HL-60/S4 (cell line): ENCODE results near the gene ITPK1.
"Not testable (repeated sequence)": the region's sequence is repeated elsewhere in the genome, so short reads cannot be mapped to it uniquely, and the experiment has no call there.

Experiments
- in situ Hi-C: fragments of 300-500 bp; cut with MboI; formaldehyde crosslinking; loops from 2 replicates; pipeline ENCODE4 v1.14.3; 2022; ENCODE audit warnings: low sequenced_read_pairs

The ITPK1 gene

DNA sequence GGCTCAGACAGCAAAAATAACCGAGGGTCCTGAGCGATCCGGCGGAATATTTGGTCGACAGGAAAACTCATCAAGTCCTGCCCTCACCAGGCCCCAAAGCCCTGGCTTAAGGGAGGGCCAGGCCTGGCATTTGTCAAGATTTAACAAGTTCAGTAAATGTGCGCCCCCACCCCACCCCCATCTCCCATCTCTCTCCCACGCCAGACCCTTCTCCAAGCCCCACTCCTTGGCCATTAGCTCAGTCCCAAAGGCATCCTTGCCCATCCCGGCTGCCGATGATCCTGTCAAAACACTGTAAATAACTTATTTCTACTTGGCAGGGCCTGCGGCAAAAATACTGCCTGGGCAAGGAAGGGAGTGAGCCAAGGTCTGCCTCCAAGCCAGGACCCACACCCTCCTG, 52.8 kb downstream of the ITPK1 start:
- in situ Hi-C loops, result no loop called here

DNA sequence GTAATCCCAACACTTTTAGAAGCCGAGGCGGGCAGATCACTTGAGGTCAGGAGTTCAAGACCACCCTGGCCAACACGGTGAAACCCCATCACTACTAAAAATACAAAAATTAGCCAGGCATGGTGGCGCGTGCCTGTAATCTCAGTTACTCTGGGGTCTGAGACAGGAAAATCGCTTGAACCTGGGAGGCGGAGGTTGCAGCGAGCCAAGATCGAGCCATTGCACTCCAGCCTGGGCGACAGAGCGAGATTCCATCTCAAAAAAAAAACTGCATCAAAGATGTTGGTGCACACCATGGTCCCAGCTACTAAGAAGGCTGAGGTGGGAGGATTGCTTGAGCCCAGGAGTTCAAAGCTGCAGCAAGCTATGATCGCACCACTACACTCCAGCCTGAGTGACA, 53.7 kb downstream of the ITPK1 start:
- in situ Hi-C loops, result not testable (repeated sequence)

DNA sequence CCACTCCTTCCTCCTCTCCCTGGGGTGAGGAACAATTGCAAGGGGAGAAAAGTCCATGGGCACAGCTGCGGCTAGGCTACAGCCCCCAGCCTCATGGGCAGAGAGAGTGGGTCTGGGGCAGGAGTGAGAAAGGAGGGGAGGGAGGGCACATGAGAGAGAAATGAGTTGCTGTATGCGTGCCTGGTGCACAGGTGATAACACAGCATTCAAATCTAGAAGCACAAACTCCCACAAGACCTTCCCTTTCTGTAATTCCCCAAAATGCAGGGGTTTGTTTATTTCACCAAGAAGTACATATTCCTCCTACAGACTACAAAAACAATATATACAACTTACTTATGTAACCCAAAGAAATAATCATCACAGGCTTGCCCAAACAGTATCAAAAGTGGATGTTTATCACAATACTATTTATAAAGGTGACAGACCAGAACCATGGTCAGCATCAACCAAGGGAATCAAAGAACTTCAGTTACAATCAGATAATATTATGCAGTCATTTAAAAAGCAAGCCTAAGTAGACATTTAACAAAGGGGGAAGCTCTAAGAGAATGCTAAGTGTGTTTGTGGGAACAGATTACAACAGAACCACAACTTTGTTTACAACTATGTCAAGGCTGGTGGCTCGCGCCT, 54.2 kb downstream of the ITPK1 start:
- in situ Hi-C loops, result no loop called here

DNA sequence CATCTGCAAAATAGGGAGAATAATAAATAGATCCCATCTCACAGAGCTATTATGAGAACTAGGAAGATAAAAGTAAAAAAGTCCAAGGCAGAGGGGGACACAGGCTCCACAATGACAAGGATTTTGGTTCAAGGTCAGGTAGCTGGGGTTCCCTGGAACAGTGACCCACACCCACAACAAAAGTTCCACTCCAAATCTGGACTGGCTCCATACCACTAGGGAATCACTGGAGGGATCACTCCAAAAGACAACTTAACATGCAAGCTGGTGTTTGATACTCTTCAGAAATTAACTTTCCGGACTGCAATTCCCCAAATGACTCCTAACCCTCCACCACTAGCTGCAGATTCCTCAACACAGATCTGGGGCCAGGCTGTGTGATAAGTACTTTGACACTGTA, 54.9 kb downstream of the ITPK1 start:
- in situ Hi-C loops, result no loop called here

DNA sequence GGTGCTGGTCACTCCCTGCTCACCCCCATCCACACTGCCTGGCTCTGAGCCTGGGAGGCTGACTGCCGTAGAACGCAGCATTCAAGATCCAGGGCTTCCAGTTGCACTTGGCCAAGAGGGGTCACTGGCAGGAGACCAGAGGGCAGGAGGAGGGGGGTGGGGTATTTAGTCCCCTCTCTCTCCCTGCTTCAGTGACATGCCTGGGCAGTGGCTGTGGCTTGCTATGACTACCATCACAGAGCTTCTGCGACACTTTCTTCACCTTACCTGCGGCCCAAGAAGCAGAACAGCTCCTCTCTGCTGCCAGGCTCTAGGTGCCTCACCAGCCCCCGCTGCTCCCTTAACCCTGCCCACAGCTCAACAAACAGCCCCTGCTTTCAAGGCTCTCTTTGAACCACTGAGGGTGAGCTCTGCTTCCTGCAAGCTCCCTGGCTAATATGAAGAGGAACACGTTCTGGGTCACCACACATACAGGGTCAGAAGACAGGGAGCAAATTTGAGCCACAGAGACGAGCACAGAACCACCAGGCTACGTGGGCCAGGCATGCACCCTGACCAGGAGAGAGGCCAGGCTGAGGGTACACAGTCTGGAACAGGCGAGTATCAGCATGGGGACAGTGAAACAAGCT, 55.7 kb downstream of the ITPK1 start:
- in situ Hi-C loops, result no loop called here

DNA sequence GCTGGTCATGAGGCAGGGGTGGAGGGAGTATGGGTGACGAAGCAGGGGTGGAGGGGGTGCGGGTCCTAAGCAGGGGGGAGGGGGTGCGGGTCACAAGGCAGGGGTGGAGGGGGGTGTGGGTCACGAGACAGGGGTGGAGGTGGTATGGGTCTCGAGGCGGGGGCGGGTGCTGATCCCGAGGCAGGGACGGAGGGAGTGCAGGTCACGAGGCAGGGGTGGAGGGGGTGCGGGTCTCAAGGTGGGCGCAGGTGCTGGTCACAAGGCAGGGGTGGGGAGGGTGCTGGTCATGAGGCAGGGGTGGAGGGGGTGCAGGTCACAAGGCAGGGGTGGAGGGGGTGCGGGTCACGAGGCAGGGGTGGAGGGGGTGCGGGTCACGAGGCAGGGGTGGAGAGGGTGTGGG, 56.5 kb downstream of the ITPK1 start:
- in situ Hi-C loops, result no loop called here

DNA sequence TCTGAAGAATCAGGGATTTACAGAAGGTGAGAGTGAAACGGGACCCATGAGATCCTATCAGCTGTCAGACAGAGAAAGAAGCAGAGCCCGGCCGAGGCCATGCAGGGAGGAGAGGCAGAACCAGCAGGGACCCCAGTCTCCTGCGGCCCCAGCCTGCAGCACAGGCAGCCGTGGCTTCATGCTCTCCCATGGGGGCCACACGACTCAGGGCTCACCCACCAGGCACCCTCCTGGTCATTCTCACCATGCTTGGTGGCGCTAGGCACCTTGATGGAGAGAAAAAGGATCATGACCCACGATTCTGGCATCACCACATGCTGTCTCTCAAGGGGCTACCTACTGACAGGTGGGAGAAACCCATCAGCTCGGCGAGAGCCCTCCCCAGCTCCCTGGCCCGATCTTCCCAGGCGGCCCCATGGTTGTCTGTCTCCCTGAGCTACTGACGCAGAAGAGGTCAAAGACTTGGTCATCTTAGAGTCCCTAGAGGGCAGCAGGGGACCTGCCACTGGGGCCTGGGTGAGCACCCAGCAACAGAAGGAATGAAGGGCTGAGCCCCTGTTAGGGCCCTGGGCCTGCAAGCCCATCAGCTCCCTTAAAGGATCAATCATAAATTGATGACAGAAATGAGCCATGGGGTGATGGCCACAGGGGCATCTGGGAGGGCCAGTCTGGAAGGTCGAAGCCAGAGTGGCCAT, 58.0 kb downstream of the ITPK1 start:
- in situ Hi-C loops, result no loop called here

DNA sequence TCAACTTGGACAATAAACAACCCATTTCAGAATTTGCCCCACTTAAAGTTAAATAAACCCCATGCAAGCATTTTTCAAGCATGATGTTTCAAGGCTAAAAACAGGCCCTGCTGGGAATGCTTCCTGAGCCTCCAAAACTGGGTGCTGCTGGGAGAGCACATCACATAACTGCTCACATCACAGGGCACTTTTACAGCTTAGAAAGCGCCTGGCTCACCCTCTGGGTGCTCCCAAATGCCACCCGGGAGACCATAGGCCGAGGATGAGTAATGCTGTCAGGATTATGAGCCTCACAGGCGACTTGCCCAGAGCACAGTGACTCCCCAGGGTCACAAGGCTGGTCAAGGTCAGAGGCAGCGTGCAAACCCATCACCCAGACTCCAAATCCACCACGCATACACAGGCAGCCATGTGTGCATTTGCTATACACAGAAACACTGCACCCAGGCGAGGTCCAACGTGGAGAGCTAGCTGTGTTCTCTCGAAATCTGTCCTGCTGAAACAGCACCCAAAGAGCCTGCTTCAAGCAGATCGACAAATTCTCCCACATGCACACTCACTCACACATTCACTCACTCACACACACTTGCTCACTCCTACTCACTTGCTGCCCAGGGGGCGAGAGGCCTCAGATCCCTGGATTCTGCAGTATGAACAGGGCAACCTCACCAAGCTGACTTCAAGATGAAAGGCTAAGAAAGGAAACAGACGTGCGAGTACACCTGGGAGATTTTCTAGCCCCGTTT, 58.7 kb downstream of the ITPK1 start:
- in situ Hi-C loops, result no loop called here

DNA sequence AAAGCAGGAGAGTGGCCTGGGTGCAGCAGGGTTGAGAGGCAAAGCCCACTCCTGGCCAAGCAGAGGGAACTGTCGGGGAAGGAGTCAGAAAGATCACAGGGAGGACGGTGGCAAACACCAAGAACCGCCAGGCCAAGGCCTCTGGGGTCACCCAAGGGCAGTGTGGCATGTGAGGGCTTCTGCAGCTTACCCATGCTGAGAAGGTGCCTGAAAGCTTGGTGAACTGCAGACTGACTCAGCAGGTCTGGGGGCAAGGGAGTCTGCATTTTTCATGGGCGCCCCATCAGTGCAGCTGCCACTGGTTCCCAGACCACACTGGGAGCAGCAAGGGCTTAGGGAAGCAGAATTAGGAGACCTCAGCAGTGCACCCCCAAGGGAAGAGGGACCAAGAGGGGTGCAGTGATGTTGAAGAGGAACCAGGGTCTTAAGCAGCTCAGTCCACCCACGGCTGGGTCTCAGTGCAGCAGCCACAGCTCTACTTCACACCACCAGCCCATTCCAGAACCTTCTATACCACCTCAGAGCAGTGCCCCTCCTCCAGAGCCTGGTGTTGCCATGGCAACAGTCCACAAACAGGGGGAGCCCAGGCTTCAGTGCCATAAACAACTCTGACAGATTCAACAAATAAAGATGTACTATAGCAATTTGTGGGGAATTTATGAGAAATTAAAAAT, 59.4 kb downstream of the ITPK1 start:
- in situ Hi-C loops, result no loop called here

DNA sequence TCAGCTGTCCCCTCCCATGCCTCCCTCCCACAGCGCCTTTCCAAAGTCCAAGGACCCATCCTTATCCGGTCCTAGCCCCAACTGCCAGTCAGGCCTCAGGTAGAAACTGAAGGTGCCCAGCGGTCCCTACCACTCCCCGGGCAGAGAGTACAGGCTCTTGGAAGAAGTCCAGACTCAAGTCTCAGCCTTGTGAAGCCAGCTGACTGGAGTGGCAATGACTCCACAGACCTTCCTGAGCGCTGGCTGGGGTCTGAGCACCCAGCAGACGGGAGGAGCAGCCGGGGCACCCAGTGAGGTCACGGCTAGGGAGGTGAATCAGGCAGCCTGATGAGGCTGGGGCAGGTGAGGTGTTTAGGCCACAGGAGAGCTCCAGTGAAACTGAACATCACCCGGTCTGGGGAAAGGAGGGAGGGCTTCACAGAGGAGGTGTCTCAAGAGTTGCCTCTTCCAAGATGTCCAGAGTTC, 60.0 kb downstream of the ITPK1 start:
- in situ Hi-C loops, result no loop called here

DNA sequence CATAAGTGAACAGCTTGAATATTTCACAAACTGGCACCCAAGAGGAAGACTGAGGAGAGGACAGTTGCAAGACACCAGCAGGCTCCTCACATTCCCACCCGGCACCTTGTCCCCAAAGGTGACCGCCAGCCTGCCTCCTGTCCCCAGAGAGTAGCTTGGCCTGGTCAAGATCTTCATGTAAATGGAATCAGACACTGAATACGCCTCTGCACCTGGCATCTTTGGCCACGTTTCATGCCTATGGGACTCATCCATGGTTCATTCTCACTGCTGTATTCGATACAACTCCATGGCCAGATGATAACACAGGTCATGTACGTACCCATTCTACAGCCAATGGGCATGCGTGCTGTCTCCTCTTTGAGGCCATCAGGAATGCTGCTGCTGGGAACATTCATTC, 60.8 kb downstream of the ITPK1 start:
- in situ Hi-C loops, result no loop called here

DNA sequence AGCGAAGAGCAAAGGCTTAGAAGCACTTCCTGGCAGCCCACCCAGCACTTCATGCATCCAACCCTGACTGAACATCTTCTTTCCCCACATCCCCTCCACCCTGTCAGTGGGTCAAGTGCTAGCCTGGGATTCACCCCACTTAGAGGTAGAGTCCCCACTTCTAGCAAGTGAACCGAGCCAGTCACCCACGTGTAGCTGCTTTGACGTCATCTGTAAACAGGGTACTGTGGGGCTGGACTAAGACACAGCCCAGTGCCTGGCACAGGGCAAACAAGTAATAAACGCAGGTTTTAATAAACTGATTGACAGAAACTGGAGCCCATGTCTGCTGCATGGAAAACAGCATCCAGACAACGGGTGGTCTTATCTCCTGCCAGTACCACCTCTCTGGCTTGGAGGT, 61.7 kb downstream of the ITPK1 start:
- in situ Hi-C loops, result no loop called here

DNA sequence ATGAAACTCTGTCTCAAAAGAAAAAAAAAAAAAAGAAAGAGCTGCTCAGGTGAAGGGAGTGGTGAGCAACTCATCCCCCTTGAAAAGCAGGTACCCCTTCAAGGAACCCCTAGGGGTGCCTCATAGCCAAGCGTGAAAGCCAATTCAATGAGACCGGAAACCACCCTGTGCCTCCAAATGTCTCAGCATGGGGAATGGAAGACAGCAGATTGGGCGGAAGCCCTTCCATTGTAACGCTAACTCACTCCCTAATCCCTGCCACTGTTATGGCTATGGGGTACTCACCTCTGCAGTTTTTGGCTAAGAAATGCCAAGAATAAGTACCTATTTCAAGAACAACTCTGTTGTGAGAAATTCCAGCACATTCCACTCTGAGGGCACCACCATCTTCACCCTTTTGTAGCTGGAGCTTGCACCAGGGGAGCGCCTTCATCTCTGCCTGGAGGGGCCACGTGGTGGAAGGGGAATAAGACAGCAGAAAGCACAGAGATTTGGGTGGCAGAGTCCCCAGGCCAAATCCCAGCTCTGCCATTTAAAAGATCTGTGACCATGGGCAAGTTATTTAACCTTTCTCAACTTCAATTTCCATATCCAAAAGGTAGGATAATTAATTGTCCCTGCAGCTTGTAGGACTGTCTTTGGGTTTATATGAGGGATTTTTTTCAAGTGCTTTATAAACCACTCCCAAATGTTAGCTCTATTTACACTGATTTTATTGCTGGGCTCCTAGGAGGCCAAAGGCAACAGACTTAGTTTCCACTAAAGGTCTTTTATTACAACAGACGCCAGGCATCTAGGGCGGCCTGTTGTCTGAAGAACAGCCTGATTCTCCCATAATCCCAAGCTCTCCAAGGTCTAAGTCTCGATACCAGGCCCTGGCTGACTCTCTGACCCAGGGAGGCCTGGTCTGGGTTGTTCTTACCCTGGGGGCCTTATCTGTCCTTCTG, 63.9 kb downstream of the ITPK1 start:
- in situ Hi-C loops, result no loop called here

DNA sequence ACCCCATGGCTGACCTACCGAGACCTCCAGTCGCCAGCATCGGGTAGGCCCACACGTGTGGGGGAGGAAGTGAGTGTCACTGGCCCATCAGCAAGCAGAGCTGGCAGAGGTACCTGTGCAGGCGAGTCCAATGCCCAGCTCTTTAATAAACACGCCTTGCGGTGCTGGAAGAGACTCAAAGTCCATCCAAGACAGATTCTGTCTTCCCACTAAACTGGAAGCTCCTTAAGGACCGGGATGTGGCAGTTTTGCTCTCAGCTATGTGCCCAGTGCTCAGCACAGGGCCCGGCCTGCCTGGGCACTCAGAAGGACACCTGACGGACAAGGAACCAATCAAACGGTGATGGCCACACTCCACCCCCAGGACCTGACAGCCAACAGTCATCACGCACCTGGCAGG, 65.0 kb downstream of the ITPK1 start:
- in situ Hi-C loops, result no loop called here

DNA sequence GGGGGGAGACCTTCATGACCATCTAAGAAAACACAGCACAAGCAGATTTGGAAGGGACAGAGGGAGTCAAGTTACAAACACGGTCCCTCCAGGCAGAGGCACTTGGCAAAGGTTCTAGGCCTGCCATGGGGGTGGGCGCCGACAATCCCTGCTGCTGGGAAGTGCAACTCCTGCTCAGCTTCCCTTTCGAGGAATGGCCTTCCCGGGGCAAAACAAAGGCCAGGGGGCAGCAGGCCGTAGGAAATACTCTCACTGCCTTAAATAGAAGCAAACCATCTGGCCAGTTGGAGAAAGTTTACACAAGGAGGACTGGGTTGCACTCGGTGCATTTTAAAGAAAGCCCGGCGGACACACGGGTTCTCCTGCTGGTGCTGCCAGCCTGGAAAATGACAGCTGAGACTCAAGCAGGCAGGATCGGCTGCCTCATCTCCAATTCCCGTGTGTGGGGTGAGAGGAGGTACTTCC, 65.8 kb downstream of the ITPK1 start:
- in situ Hi-C loops, result no loop called here

DNA sequence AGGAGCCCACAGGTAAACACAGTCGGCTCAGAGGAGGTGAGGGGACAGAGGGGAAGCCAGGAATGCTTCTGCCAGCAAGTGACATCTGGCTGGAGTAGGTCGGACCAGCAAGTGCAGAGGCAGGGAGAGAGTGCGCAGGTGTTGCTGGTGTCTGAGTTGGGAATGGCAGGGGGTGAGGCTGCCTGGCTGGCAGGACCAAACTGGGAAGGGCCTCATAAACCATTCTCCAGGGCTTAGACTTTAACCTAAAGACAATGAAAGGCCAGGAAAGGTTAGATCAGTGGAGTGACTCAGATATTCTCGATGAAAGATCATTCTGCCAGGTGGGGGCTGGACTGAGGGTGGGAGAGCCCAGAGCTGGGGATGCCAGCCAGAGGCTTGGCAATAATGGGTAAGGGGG, 66.4 kb downstream of the ITPK1 start:
- in situ Hi-C loops, result no loop called here

DNA sequence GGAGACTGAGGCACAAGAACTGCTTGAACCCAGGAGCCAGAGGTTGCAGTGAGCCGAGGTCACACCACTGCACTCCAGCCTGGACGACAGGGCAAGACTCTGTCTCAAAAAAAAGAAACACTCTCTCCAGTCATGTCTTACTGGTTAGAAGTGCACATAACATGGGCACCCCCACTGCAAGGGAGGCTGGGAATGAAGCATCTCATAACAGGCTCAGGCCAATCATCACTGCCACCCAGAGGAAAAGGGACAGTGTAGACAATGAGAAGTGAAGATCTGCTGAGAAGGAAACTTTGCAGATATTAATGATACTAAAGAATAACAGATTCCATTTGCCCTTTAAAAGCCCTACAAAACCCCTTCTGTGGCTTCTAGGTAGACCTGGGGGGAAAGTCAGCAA, 66.9 kb downstream of the ITPK1 start:
- in situ Hi-C loops, result no loop called here

DNA sequence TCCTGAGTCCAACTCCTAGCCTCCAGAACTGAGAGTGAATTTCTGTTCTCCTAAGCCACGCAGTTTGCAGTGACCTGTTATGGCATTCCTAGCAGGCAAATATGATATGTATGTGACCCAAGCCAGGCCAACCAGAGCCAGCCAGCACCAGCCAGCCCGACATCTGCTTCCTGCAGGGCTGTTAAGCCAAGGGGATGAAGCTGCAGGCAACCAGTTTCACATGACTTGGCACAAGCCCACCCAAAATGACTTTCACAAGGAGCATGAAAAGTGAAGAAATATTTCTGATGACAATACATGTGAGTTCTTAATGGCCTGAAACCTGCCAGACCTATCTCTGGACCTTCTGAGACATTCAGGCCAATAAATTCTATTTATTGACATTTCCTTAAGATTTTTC, 68.1 kb downstream of the ITPK1 start:
- in situ Hi-C loops, result no loop called here

DNA sequence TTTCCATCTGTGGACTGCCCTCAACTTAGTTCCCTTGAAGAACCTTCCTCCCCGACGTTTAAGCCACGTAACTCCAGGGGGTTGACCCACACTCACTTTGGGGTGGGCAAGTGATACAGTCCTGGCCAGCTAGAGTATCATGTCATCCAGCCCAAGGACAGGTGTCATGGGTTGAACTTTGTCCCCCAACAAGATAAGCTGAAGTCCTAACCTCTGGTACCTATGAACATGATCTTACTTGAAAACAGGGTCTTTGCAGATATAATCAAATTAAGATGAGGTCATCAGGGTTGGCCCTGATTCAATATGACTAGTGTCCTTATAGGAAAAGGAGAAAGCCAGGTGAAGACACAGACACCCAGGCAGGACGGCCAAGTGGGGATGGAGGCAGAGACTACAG, 68.6 kb downstream of the ITPK1 start:
- in situ Hi-C loops, result no loop called here

DNA sequence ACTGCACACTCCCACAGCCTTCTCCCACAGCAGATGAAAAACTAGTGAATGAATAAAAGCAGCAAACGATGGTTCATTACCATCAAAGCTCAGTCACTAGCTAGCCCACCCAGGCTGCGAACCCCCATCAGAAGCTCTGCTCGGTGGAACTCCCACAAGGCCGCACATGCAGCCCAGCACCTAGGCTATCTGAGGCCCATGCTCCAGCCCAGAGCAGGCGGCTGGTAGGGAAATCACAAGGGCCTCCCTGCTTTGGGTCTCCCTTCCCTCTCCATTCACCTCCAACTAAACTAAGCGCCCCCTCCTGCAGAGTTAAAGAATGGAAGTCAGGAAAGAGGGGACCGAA, 69.0 kb downstream of the ITPK1 start:
- in situ Hi-C loops, result no loop called here
